Hepatocyte (in vitro differentiated cells): ENCODE measurements around the gene TREML1. TPM values are rescaled to one million over a fixed set of nuclear protein-coding genes. Genes with fewer than 3 reads are reported as not detected.

Experiments
- DNase-seq: peaks from one replicate; pipeline ENCODE4 v3.0.0-alpha.2; 2016; ENCODE audit warnings: low spot score
- H2AFZ ChIP-seq: fragments of 200-600 bp; sonication (generic); 2 replicates; pipeline ENCODE4 v1.6.0; 2016; ENCODE audit warnings: antibody characterized with exemption, mild to moderate bottlenecking
- H3K27ac ChIP-seq: fragments of 200-600 bp; sonication (generic); 2 replicates; pipeline ENCODE4 v1.5.1; 2016; ENCODE audit warnings: mild to moderate bottlenecking
- H3K27me3 ChIP-seq: fragments of 200-600 bp; sonication (generic); 2 replicates; pipeline ENCODE4 v1.6.1; 2016
- H3K36me3 ChIP-seq: fragments of 200-600 bp; sonication (generic); replicated peaks from 2 replicates; pipeline ENCODE4 v1.5.1; 2016; ENCODE audit warnings: low read depth; ENCODE audit not compliant: insufficient read depth
- H3K4me1 ChIP-seq: fragments of 200-600 bp; sonication (generic); 2 replicates; pipeline ENCODE4 v1.5.1; 2016; ENCODE audit warnings: mild to moderate bottlenecking, moderate library complexity; ENCODE audit not compliant: insufficient read depth
- H3K4me2 ChIP-seq: fragments of 200-600 bp; sonication (generic); 2 replicates; pipeline ENCODE4 v1.6.0; 2016
- H3K4me3 ChIP-seq: fragments of 200-600 bp; sonication (generic); 2 replicates; pipeline ENCODE4 v1.5.1; 2016; ENCODE audit warnings: mild to moderate bottlenecking
- H3K79me2 ChIP-seq: fragments of 200-600 bp; sonication (generic); 2 replicates; pipeline ENCODE4 v1.6.0; 2017; ENCODE audit warnings: mild to moderate bottlenecking
- H3K9me2 ChIP-seq: fragments of 200-600 bp; sonication (generic); replicated peaks from 2 replicates; pipeline ENCODE4 v1.6.0; 2017; ENCODE audit warnings: mild to moderate bottlenecking; ENCODE audit not compliant: insufficient read depth
- H3K9me3 ChIP-seq: fragments of 200-600 bp; sonication (generic); 2 replicates; pipeline ENCODE4 v1.5.1; 2016; ENCODE audit warnings: low read depth, mild to moderate bottlenecking
- H4K20me1 ChIP-seq: fragments of 200-600 bp; sonication (generic); 2 replicates; pipeline ENCODE4 v1.6.0; 2016; ENCODE audit warnings: mild to moderate bottlenecking; ENCODE audit not compliant: insufficient read depth, poor library complexity, severe bottlenecking
- CTCF ChIP-seq: fragments of 200-600 bp; sonication (generic); IDR thresholded peaks from 2 replicates; pipeline ENCODE4 v1.5.1; 2016; ENCODE audit warnings: antibody characterized with exemption, mild to moderate bottlenecking; ENCODE audit not compliant: poor library complexity
- EZH2 ChIP-seq: fragments of 200-600 bp; sonication (generic); IDR thresholded peaks from 2 replicates; pipeline ENCODE4 v1.6.1; 2016; ENCODE audit warnings: antibody characterized with exemption, mild to moderate bottlenecking, borderline replicate concordance
- EZH2phosphoT487 ChIP-seq: fragments of 200-600 bp; sonication (generic); IDR thresholded peaks from one replicate; pipeline ENCODE4 v1.6.1; 2018; ENCODE audit warnings: antibody characterized with exemption, mild to moderate bottlenecking, low read depth, moderate library complexity; ENCODE audit not compliant: unreplicated experiment, severe bottlenecking
- WGBS: methylation state at CpG from one replicate; pipeline ENCODE4 v1.1.6; 2016; ENCODE audit warnings: low lambda C conversion rate; ENCODE audit errors: missing lambda C conversion rate; 5-methylcytosine and 5-hydroxymethylcytosine counted together
- polyA plus RNA-seq: library from polyadenylated mRNA; unstranded; fragments of >200 nt; fragmentation: Nextera tagmentation; extraction: Ambion mirVana; gene quantifications from 2 replicates; pipeline ENCODE4 v1.2.1, GENCODE V29; 2016
- total RNA-seq: library from RNA; depleted of rRNA; stranded (reverse); fragments of >200 nt; gene quantifications from 2 replicates; pipeline ENCODE4 v1.2.3, GENCODE V29; 2014

The TREML1 gene
- total and polyA plus RNA-seq, 2 experiments from 2014 or later: not detected

DNA sequence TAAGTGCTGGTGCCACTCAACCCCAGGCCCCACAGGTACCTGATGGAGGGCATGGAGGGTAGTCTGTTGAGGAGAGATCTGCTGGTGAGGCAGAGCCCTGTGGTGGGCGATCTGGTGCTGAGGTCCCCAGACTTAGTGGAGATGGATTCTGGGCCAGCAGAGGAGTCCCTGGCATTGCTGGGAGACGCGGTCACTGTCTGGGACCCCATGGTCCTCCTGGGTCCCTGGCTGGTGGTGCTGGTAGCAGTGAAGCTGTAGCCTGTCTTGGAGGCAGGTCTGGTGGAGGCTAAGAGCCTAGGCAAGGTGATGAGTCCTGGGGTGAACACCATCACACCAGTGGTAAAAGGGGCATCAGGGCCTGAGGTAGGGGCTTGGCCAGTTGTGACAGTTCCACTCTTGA is 40.2 kb upstream of the TREML1 start:
- TF ChIP-seq EZH2: no peak
- no peak for TF ChIP-seq EZH2phosphoT487
- no peak for TF ChIP-seq CTCF
- no peak for DNase-seq
- H3K79me2 ChIP-seq: no peaks in the 10 kb centered on the region
- H3K27ac ChIP-seq: no peak overlapping the region
- no peaks in the 10 kb centered on the region for H3K4me1 ChIP-seq
- WGBS: 96% methylated on average over 3 of the region's 3 CpGs
- no peak overlapping the region for H3K4me2 ChIP-seq
- no peak overlapping the region for H3K4me3 ChIP-seq
- no peaks in the 10 kb centered on the region for H3K9me2 ChIP-seq
- no peaks in the 10 kb centered on the region for H3K9me3 ChIP-seq
- H4K20me1 ChIP-seq: no peaks in the 10 kb centered on the region
- H3K36me3 ChIP-seq: no peaks in the 10 kb centered on the region
- no peak overlapping the region for H2AFZ ChIP-seq
- H3K27me3 ChIP-seq: peaks cover 21% of the 10 kb centered on the region

GRCh38 chr6:41193884-41194283 is 39.7 kb upstream of the TREML1 start:
- no peak overlapping the region for H3K27ac ChIP-seq
- H4K20me1 ChIP-seq: no peaks in the 10 kb centered on the region
- no peaks in the 10 kb centered on the region for H3K9me2 ChIP-seq
- no peaks in the 10 kb centered on the region for H3K9me3 ChIP-seq
- no peaks in the 10 kb centered on the region for H3K36me3 ChIP-seq
- WGBS: 49% methylated on average over 2 of the region's 5 CpGs
- no peak overlapping the region for H2AFZ ChIP-seq
- no peaks in the 10 kb centered on the region for H3K4me1 ChIP-seq
- H3K27me3 ChIP-seq: peaks cover 21% of the 10 kb centered on the region
- TF ChIP-seq EZH2 (no peak), CTCF (no peak), EZH2phosphoT487 (no peak)
- H3K4me3 ChIP-seq: no peak overlapping the region
- no peak for DNase-seq
- H3K79me2 ChIP-seq: no peaks in the 10 kb centered on the region
- no peak overlapping the region for H3K4me2 ChIP-seq

DNA sequence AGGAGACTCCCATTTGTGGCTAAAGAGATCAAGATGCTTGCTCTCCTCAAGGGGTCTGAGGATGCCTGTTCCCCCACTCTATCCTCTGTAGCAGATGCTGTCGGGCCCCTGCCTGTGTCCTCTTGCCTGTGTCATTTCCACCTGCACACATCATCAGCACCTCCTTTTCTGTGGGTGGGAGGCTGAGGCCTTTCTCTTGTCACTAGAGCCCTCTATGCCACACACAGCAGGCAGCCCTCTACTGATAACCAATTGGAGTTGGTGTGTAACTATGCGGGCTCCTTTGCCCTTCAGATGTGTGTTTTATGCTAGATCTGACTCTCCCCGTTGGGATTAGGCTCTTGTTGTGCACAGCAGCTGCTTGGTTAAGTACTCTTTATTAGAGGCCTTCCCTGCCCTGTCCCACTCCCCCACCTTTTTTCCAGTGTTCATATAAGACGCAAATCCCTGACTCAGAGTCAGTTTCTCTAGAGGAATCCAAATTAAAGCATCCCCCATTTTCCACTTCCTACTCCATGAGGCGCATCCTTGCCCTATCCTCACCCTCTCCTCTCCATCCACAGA is 39.1 kb upstream of the TREML1 start:
- no peaks in the 10 kb centered on the region for H3K36me3 ChIP-seq
- H3K4me3 ChIP-seq: no peak overlapping the region
- WGBS: 84% methylated on average over 5 of the region's 5 CpGs
- H2AFZ ChIP-seq: no peak overlapping the region
- TF ChIP-seq EZH2phosphoT487 (no peak), CTCF (no peak), EZH2 (no peak)
- no peaks in the 10 kb centered on the region for H3K79me2 ChIP-seq
- H3K27ac ChIP-seq: no peak overlapping the region
- no peaks in the 10 kb centered on the region for H4K20me1 ChIP-seq
- DNase-seq: no peak
- no peaks in the 10 kb centered on the region for H3K4me1 ChIP-seq
- no peak overlapping the region for H3K4me2 ChIP-seq
- H3K9me3 ChIP-seq: no peaks in the 10 kb centered on the region
- no peaks in the 10 kb centered on the region for H3K9me2 ChIP-seq
- H3K27me3 ChIP-seq: peaks cover 21% of the 10 kb centered on the region
